WTC11 (cell line): Measurements from ENCODE around the gene OR5T1. TPM values are rescaled to one million over a fixed set of nuclear protein-coding genes. Genes with fewer than 3 reads are reported as not detected.

ENCODE experiments used
- ATAC-seq: fragments of 200-7000 bp; cut with Tn5 transposase; 2 replicates; pipeline ENCODE4 v1.10.0; 2021; ENCODE audit warnings: mild to moderate bottlenecking, moderate library complexity
- CTCF ChIA-PET: fragments of 300-600 bp; sonication (Branson Sonifier 250); formaldehyde crosslinking; loops from one replicate; lab custom pipeline; 2021; ENCODE audit warnings: antibody characterized with exemption; lab: Charles Lee
- POLR2A ChIA-PET: fragments of 350-600 bp; sonication (Branson Sonifier 250); formaldehyde crosslinking; loops from one replicate; lab custom pipeline; 2021; ENCODE audit warnings: antibody characterized with exemption; lab: Charles Lee
- DNase-seq: peaks from one replicate; pipeline ENCODE4 v3.0.0; 2021; ENCODE audit warnings: low spot score
- H3K27ac Mint-ChIP-seq: 2 replicates; pipeline ENCODE4 v1.8.0; 2021; ENCODE audit warnings: mixed read lengths
- H3K27me3 Mint-ChIP-seq: 2 replicates; pipeline ENCODE4 v1.8.0; 2021; ENCODE audit warnings: low read depth, mild to moderate bottlenecking, moderate library complexity, mixed read lengths
- H3K36me3 Mint-ChIP-seq: 2 replicates; pipeline ENCODE4 v1.8.0; 2021; ENCODE audit warnings: mixed read lengths
- H3K4me1 Mint-ChIP-seq: 2 replicates; pipeline ENCODE4 v1.8.0; 2022; ENCODE audit warnings: mixed read lengths
- H3K4me3 Mint-ChIP-seq: 2 replicates; pipeline ENCODE4 v1.8.0; 2021; ENCODE audit warnings: mild to moderate bottlenecking, moderate library complexity, mixed read lengths
- H3K9me3 Mint-ChIP-seq: 2 replicates; pipeline ENCODE4 v1.8.0; 2021; ENCODE audit warnings: mixed read lengths
- AR ChIP-seq: fragments of 250-450 bp; sonication (Bioruptor Pico); IDR thresholded peaks from 2 replicates; pipeline ENCODE4 v1.9.0; 2021; ENCODE audit warnings: mild to moderate bottlenecking
- ARID4B ChIP-seq: sonication (generic); formaldehyde crosslinking; IDR thresholded peaks from 2 replicates; pipeline ENCODE4 v1.8.0; 2023; ENCODE audit warnings: missing genetic modification reagents, mild to moderate bottlenecking, borderline replicate concordance
- CBFB ChIP-seq: sonication (generic); formaldehyde crosslinking; IDR thresholded peaks from 2 replicates; pipeline ENCODE4 v1.8.1; 2022; ENCODE audit warnings: mild to moderate bottlenecking, low read depth, missing genetic modification reagents
- FOXJ3 ChIP-seq: sonication (generic); formaldehyde crosslinking; IDR thresholded peaks from 2 replicates; pipeline ENCODE4 v1.9.0; 2021; ENCODE audit warnings: missing genetic modification reagents, mild to moderate bottlenecking, borderline replicate concordance
- JUN ChIP-seq: sonication (generic); formaldehyde crosslinking; IDR thresholded peaks from 2 replicates; pipeline ENCODE4 v1.8.0; 2023; ENCODE audit warnings: mild to moderate bottlenecking, missing genetic modification reagents
- MLX ChIP-seq: sonication (generic); formaldehyde crosslinking; IDR thresholded peaks from 2 replicates; pipeline ENCODE4 v1.8.1; 2023; ENCODE audit warnings: mild to moderate bottlenecking, missing genetic modification reagents, moderate library complexity
- OVOL2 ChIP-seq: fragments of 250-450 bp; sonication (Bioruptor Pico); IDR thresholded peaks from 2 replicates; pipeline ENCODE4 v1.9.0; 2021; ENCODE audit warnings: mild to moderate bottlenecking, borderline replicate concordance
- SOX15 ChIP-seq: fragments of 250-450 bp; sonication (Bioruptor Pico); IDR thresholded peaks from 2 replicates; pipeline ENCODE4 v1.9.0; 2021; ENCODE audit warnings: mild to moderate bottlenecking
- ZBTB21 ChIP-seq: sonication (generic); formaldehyde crosslinking; IDR thresholded peaks from 2 replicates; pipeline ENCODE4 v1.8.1; 2023; ENCODE audit warnings: mild to moderate bottlenecking, missing genetic modification reagents, borderline replicate concordance
- ZNF232 ChIP-seq: sonication (generic); formaldehyde crosslinking; IDR thresholded peaks from 2 replicates; pipeline ENCODE4 v1.8.0; 2022; ENCODE audit warnings: mild to moderate bottlenecking, missing genetic modification reagents
- ZNF263 ChIP-seq: sonication (generic); formaldehyde crosslinking; IDR thresholded peaks from 2 replicates; pipeline ENCODE4 v1.8.1; 2022; ENCODE audit warnings: low read depth, mild to moderate bottlenecking, moderate library complexity, missing genetic modification reagents
- ZNF671 ChIP-seq: fragments of 250-450 bp; sonication (Bioruptor Pico); IDR thresholded peaks from 2 replicates; pipeline ENCODE4 v1.8.0; 2021; ENCODE audit warnings: mild to moderate bottlenecking
- total RNA-seq: library from RNA; stranded (reverse); gene quantifications from 3 replicates; pipeline ENCODE4 v1.2.3, GENCODE V29; 2021
- TF ChIP-seq, protein P1 (sequence below): fragments of 250-450 bp; sonication (Bioruptor Pico); IDR thresholded peaks from 2 replicates; pipeline ENCODE4 v1.9.0; 2021; ENCODE audit warnings: moderate library complexity, mild to moderate bottlenecking, inconsistent platforms, borderline replicate concordance
- TF ChIP-seq, protein P2 (sequence below): fragments of 250-450 bp; sonication (Bioruptor Pico); IDR thresholded peaks from 2 replicates; pipeline ENCODE4 v1.8.0; 2021; ENCODE audit warnings: mild to moderate bottlenecking
- TF ChIP-seq, protein P3 (sequence below): fragments of 250-450 bp; sonication (Bioruptor Pico); IDR thresholded peaks from 2 replicates; pipeline ENCODE4 v2.1.2; 2022; ENCODE audit warnings: mild to moderate bottlenecking, moderate library complexity

OR5T1 gene
- total RNA-seq, 1 experiment from 2014 or later: not detected

GRCh38 chr11:56292154-56292553 lies 18.2 kb downstream of the OR5T1 start, which contains the start of gene OR8H1:
TSS of gene OR8H1 (minus strand) at chr11:56292254. CDS start at chr11:56291062, 1,192 bp downstream.
- TF ChIP-seq OVOL2: no peak
- no peak for TF ChIP-seq ZNF263
- no peak for TF ChIP-seq FOXJ3 (CRISPR knock-in tag)
- TF ChIP-seq JUN: no peak
- TF ChIP-seq ZBTB21 (CRISPR knock-in tag): no peak
- no peak for TF ChIP-seq MLX (CRISPR knock-in tag)
- TF ChIP-seq ARID4B (CRISPR knock-in tag): no peak
- TF ChIP-seq, protein P1, sequence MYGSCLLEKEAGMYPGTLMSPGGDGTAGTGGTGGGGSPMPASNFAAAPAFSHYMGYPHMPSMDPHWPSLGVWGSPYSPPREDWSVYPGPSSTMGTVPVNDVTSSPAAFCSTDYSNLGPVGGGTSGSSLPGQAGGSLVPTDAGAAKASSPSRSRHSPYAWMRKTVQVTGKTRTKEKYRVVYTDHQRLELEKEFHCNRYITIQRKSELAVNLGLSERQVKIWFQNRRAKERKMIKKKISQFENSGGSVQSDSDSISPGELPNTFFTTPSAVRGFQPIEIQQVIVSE (CRISPR knock-in tag): no peak
- no peak for TF ChIP-seq ZNF232 (CRISPR knock-in tag)
- TF ChIP-seq, protein P2, sequence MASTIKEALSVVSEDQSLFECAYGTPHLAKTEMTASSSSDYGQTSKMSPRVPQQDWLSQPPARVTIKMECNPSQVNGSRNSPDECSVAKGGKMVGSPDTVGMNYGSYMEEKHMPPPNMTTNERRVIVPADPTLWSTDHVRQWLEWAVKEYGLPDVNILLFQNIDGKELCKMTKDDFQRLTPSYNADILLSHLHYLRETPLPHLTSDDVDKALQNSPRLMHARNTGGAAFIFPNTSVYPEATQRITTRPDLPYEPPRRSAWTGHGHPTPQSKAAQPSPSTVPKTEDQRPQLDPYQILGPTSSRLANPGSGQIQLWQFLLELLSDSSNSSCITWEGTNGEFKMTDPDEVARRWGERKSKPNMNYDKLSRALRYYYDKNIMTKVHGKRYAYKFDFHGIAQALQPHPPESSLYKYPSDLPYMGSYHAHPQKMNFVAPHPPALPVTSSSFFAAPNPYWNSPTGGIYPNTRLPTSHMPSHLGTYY (CRISPR knock-in tag): no peak
- TF ChIP-seq CBFB: no peak
- TF ChIP-seq ZNF671 (CRISPR knock-in tag): no peak
- no peak for TF ChIP-seq AR (CRISPR knock-in tag)
- TF ChIP-seq, protein P3, sequence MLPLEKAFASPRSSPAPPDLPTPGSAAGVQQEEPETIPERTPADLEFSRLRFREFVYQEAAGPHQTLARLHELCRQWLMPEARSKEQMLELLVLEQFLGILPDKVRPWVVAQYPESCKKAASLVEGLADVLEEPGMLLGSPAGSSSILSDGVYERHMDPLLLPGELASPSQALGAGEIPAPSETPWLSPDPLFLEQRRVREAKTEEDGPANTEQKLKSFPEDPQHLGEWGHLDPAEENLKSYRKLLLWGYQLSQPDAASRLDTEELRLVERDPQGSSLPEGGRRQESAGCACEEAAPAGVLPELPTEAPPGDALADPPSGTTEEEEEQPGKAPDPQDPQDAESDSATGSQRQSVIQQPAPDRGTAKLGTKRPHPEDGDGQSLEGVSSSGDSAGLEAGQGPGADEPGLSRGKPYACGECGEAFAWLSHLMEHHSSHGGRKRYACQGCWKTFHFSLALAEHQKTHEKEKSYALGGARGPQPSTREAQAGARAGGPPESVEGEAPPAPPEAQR (CRISPR knock-in tag): no peak
- TF ChIP-seq SOX15: no peak
- Mint-ChIP-seq H3K4me3 (no peak within 1 kb of the TSS), H3K4me1 (peaks cover 19% of the 10 kb centered on the region), H3K27ac (no peak within 1 kb of the TSS), H3K36me3 (no peaks in the 10 kb centered on the region), H3K27me3 (no peaks in the 10 kb centered on the region), H3K9me3 (no peaks in the 10 kb centered on the region)
- DNase-seq: no peak
- no peak for ATAC-seq
- ChIA-PET POLR2A (no interaction called here), CTCF (no interaction called here)
